ENCODE data around the gene THPO.
"Not testable (repeated sequence)": the region's sequence is repeated elsewhere in the genome, so short reads cannot be mapped to it uniquely, and the experiment has no call there.

THPO gene

DNA sequence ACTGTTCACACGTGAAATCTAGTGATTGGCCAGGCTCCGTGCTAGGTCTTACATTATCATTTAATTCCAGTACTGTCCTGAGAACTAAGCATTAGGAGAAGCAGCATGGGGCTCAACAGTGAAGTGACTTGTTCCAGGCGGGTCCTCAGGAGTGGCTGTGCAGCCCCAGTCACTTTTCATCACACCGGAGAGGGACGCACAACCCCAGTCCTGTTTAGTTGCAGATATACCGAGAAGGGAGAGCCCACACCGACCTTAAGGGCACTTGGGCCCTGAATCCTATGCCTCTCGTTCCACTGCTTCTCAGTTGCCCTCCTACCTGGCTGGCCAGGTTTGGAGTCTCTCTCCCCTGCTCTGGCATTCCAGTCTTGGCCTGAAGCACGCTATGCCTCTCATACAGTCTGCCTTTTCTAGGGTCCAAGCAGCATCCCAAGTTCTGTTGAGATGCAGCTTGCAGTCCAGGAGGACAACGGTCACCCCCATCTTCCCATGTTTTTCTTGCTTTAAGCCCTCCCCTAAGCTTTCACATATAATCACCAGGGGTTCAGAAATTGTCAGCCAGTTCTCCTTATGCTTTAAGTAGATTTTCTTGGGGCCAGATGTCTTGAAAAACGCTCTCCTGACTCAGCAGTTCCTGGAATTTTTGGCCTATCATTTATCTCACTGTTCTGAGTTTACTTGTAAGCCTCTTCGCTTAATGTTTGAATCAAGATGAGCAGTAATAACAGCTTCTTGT, 30.5 kb downstream of the THPO start:
- DNase-seq: no peak

DNA sequence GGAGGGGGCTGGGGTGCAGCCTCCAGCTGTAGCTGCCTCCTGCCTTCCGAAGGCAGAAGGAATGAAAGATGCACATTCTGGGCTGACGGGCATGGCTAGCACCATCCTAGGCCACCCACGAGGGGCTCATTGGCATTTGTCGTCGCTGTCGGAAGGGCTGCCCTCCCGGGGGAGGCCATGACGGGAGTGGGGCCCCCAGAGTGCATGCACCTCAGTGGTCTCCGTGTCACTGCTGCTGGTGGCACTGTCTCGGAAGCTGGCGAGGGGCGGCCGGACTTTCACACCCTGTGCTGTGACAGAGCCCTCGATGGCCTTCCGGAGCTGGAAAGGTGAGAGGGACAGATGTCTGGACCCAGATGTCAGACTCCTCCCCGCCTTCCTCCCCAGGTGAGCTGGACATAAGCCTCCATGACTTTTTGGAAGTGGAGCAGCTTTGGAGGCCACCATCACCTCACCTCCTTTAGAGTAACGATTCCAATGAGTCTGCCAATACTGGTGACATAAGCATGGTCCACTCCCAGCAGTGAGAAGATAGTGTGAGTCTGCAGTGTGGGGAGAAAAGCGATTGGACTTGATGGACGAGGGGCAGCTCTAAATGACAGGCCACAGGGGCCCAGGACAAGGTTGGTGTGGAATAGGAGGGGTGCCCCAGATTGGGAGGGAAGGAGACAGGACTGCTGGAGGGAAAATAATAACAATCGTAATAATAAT, 31.4 kb downstream of the THPO start:
- no peak for DNase-seq

DNA sequence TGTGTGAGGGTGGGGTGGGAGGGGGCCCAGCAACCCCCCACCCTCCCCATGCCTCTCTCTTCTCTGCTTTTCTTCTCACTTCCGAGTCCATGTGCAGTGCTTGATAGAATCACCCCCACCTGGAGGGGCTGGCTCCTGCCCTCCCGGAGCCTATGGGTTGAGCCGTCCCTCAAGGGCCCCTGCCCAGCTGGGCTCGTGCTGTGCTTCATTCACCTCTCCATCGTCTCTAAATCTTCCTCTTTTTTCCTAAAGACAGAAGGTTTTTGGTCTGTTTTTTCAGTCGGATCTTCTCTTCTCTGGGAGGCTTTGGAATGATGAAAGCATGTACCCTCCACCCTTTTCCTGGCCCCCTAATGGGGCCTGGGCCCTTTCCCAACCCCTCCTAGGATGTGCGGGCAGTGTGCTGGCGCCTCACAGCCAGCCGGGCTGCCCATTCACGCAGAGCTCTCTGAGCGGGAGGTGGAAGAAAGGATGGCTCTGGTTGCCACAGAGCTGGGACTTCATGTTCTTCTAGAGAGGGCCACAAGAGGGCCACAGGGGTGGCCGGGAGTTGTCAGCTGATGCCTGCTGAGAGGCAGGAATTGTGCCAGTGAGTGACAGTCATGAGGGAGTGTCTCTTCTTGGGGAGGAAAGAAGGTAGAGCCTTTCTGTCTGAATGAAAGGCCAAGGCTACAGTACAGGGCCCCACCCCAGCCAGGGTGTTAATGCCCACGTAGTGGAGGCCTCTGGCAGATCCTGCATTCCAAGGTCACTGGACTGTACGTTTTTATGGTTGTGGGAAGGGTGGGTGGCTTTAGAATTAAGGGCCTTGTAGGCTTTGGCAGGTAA, 32.5 kb downstream of the THPO start:
- no peak for DNase-seq

DNA sequence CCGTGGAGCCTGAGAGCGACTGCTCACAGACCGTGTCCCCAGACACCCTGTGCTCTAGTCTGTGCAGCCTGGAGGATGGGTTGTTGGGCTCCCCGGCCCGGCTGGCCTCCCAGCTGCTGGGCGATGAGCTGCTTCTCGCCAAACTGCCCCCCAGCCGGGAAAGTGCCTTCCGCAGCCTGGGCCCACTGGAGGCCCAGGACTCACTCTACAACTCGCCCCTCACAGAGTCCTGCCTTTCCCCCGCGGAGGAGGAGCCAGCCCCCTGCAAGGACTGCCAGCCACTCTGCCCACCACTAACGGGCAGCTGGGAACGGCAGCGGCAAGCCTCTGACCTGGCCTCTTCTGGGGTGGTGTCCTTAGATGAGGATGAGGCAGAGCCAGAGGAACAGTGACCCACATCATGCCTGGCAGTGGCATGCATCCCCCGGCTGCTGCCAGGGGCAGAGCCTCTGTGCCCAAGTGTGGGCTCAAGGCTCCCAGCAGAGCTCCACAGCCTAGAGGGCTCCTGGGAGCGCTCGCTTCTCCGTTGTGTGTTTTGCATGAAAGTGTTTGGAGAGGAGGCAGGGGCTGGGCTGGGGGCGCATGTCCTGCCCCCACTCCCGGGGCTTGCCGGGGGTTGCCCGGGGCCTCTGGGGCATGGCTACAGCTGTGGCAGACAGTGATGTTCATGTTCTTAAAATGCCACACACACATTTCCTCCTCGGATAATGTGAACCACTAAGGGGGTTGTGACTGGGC, 33.3 kb downstream of the THPO start:
- DNase-seq: no peak

DNA sequence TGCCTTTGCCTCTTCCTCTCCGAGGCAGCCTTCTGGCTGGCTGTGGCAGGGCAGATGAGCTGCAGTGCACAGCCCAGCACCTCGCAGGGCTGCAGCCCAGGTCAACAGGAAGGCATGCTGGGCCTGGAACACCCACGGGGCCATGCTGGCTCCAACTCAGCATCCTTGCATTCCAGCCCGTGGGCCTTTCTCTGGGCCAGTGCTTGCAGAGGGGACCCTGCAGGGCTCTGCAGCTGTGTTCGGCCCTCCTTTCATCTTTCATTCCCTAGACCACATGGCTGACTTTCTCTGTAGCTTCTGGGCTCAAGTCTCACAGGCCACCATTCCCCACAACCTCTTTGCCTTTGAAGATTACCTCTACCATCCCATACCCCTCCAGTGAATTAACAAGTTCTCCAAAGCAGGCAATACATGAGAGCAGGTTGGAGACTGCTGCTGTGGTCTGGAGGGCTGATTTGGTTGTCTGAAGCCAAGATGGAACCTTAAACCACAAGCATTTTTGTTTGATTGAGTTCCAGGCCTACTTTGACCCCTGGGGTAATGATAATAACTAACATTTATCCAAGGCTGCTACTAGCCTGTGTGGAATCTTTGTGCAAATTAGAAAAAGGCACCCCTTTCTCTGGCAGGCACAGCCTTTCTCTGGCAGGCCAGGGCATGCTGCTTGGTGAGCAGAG, 34.7 kb downstream of the THPO start:
- DNase-seq: no peak

DNA sequence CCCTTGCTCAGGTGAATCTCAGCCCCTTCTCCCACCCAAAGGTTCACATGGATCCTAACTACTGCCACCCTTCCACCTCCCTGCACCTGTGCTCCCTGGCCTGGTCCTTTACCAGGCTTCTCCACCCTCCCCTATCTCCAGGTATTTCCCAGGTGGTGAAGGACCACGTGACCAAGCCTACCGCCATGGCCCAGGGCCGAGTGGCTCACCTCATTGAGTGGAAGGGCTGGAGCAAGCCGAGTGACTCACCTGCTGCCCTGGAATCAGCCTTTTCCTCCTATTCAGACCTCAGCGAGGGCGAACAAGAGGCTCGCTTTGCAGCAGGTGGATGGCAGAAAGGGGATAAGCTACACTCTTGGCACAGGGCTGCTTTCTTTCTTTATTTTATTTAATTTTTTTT, 36.1 kb downstream of the THPO start:
- no peak for DNase-seq

DNA sequence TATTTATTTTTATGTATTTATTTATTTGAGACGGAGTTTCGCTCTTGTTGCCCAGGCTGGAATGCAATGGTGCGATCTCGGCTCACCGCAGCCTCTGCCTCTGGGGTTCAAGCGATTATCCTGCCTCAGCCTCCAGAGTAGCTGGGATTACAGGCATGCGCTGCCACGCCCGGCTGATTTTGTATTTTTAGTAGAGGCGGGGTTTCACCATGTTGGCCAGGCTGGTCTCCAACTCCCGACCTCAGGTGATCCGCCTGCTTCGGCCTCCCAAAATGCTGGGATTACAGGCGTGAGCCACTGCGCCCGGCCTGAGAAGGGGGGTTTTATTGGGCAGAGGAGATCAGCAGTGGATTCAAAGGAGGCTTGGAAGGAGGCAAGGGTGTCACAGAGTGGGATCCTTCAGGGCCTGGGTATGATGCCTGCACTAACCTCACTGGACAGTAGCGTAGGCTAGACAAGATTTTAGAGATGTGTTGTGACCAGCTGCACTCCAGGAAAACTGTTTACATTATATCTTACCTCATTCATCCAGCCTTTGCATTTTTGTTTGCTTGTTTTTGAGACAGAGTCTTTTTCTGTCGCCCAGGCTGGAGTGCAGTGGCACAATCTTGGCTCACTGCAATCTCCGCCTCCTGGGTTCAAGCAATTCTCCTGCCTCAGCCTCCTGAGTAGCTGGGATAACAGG, 38.4 kb downstream of the THPO start:
- DNase-seq: not testable (repeated sequence)

DNA sequence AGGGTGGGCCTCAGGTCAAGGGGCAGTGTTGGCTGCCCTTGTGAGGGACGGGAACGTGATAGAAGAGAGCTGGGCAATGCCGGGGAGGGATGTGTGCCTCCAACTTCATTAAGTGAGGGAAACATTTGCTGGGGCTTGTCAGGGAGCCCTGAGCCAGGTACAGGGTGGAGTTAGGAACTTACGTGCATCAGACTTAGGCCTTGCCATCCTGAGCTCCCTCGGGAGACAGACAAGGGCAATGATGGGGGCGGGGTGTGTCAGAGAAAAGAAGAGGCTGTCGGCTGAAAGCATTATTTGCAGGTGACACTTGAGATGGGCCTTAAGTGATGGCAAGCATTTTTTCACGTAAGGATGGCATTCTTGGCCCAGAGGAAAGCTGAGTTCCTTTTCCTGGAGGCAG, 39.0 kb downstream of the THPO start:
- no peak for DNase-seq

DNA sequence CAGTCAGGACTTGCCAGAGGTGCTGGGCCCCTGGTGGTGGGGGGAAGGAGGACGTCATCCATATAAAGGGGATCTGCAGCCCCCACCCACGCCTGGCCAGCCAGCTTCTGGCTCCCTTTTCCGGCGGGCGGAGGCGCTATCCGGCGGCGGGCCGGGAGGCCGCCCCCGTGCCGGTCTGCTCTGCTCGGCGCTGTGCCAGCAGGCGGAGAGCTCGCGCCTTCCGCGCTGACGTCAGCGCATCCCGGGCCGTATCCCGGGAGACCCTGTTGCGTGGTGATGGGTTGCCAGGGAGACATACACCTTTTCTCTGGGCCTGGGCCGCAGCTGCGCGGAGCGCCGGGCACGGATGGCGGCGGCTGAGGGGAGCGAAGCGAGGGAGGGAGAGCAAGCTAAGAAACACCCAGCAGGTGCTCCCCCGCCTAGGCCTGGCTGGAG, 39.5 kb downstream of the THPO start:
- no peak for DNase-seq

DNA sequence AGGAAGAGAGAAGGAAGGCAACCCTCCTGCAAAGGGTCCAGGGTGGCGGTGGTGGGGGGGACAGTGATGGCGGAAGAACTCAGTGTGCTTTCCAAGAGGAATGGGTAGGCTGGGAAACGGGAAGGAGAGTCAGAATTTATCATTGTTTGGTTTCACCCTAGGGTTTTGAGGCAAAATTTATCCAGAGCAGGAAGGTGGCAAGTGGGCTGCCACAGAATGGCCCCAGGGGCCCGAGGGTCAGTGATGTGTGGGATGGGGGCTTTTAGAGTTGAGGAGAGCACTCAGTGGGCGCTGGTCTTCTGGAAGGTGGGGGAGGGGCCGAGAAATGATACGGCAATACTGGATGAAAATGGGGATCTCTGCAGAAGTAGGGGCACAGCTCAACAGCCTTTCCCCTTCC, 40.0 kb downstream of the THPO start:
- DNase-seq: no peak

DNA sequence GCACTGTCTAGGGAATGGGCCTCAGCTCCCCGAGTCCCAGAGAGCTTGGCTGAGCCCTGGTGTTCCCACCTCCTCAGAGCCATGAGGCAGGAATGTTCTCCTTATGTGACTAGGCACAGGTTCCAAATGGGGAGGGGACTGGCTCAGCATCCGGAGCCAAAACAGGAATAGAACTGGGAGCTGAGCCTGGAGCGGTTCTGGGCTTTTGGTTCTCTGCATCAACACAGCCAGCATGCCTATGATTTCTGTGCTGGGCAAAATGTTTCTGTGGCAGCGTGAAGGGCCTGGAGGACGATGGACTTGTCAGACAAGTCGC, 40.6 kb downstream of the THPO start, which contains the start of gene FAM131A:
FAM131A (plus strand) TSS at position 202 of the 316 bp plus-strand sequence; CDS start at position 233, 31 bp downstream.
- no peak for DNase-seq

DNA sequence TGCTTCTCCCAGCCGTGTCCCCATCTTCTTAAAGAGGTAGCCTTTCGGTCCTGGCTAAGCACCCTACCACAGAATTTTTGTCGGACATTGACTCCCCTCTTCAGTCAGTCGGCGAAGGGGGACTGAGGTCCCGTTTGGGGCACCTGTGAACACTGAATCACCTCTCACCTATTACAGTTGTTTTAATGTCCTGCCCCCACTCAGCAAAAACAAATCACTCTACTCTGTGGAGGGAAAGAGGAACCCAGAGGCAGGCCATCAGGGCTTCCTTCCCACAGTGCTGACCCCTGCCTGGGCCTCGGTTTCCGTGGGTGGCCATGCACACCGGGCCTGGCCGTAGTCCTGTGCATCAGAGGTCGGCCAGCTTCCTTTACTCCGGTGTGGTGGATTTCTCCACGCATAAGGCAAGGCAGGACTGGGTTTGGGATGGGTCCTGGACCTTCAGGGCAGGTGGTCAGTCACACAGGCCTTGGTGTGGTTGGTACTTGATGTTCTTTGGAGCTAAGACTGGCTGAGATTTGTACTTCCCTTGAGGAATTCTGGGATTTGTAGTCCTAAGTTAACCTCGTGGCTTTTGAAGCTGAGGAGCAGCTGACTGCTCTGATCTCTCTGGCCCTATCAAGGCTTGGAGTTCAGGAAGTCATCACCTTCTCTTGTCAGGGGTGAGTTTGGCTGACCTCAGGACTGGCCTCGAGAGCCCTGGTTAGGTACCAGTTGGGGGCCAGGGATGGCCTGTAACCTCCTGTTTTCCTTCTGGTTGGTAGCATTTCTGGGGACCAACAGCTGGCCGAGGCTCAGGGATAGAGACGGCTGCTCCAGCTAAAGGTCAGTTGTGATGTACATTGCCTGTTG, 41.2 kb downstream of the THPO start:
- no peak for DNase-seq

DNA sequence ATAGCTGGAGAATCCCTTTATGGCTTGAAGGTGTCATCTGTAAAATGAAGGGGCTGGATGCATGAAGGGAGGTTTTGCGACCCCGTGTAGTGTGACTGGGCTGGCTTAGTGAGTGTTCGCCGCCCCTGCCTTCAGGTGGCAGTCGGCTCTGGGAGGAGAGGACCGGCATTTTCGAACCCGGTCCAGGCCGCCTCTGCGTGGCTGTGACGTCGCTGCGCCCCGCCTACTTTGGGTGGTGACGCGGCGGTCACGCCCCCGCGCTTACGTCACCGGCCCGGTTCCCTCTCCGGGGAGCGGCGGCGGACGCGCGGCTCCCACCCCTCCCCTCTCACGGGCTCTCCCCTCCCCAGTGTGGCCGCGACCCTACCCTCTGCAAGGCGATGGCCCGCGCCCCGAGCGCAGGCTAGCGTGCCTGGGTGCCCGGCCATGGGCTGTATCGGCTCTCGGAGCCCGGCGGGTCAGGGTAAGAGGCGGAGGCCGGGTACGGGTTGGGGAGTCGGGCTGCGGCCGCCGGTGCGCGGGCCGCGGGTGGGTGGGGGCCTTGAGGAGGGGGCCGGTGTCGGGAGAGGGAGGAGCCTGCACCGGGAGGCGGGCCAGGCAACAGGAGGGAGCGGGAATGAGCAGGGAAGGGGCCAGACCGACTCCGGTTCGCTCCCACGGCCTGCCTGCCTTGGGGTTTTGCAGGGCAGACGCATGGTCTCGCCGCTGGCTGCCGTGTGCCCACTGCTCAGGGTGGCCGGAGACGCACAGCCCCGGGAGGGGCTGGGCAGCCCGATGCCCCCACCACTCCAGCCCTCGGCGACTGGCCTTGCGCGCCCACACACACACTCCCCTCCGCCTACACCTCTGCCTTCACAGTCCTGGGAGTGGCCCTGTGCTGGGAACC, 42.1 kb downstream of the THPO start:
- peak; percentile 73 for DNase-seq

DNA sequence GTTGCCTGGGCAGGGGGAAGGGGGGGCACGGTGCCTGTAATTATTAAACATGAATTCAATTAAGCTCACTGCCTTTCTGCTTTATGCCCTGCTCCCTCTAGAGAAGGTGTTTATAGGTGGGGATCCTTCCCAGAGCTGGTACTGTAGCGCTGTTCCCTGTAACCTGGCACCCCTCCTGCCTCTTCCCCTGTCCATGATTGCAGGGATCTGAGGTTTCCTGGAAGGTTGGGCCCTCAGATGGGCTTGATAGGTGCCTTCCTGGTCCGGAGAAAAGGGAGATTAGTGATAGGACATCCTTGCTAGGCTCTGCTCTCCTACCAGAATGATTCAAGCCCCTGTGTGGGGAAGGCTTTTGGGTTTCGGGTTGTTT, 42.7 kb downstream of the THPO start:
- DNase-seq: no peak

DNA sequence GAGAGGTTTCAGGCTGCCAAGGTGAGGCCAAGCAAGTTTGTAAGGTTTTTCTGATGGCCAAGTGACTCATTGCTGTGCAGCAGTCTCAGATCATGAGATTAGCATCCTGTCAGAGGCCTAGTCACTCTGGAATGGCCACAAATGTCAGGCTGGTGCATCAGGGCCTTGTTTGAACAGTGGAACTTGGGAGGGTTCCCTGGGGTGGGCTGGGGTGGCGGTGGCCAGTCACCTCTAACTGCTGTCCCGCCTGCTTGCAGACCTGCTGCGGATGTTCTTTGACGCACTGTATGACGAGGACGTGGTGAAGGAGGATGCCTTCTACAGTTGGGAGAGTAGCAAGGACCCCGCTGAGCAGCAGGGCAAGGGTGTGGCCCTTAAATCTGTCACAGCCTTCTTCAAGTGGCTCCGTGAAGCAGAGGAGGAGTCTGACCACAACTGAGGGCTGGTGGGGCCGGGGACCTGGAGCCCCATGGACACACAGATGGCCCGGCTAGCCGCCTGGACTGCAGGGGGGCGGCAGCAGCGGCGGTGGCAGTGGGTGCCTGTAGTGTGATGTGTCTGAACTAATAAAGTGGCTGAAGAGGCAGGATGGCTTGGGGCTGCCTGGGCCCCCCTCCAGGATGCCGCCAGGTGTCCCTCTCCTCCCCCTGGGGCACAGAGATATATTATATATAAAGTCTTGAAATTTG, 43.4 kb downstream of the THPO start:
- peak; percentile 54 for DNase-seq

DNA sequence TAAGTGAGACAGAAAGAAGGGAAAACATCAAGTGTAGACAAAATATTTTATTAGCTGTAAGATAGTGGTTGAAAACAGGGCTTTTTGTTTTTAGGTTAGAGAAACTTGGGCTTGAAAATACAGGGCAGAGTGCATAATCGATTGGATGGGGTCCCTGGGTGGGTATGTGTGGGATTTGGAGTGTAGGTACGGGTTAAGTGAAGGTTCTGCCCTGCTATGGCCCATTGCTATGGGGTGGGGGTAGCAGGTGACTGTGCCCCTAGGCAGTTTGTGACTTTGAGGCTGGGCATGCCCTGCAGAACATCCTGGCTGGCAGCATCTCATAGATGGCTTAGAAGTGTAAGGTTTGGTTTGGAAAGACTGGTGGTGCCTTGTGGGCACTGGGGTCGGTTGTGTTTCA, 44.3 kb downstream of the THPO start:
- no peak for DNase-seq

DNA sequence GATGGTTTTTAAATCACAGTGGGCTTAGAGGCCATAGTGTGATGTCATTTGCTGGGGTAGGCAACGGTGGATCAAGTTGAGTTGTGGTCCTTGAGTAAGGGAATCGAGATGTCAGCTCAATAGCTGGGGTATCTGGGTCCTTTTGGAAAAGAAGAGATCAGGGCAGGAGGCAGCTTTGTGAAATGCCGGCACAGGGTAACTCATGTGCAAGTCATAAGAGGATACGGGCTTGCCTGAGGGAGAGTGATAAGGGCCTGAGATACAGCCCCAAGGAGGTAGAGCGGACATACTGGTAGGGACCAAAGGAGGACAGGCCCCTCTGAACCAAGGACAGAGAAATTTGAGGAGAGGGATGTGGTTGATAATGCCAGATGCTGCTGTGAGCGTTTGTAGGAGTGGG, 44.8 kb downstream of the THPO start:
- DNase-seq: no peak

DNA sequence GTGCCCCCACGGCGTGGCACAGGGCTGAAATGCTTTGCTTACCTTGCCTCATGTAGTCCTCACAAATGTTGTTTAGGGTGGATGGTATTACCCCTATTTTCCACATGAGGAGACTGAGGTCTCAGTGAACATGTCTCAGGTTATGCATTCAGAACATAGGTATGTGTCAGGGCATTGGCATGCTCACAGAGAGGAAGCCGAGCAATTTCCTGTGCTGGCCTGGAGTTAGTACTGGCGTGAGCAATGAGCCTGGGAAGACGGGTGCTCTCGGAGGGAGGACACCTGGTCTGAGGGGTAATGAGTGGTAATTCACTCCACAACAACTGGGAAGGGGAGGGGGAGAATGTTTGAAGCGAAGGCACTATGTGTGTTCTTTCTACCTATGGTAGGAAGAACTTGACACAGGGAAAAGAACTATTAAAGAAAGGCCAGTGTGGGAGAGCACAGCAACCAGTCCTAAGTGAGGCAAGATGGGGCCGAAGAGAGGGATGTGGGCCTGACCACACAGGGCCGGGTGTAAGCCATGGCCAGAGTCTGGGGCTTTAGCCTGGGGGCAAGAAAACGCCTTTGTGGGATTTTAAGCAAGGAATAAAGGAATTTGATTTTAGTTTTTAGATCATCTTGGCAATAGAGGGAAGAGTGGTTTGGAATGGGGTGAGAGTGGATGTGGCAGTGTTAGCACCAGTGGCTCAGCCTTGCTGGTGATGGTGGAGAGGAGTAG, 45.5 kb downstream of the THPO start:
- DNase-seq: no peak

DNA sequence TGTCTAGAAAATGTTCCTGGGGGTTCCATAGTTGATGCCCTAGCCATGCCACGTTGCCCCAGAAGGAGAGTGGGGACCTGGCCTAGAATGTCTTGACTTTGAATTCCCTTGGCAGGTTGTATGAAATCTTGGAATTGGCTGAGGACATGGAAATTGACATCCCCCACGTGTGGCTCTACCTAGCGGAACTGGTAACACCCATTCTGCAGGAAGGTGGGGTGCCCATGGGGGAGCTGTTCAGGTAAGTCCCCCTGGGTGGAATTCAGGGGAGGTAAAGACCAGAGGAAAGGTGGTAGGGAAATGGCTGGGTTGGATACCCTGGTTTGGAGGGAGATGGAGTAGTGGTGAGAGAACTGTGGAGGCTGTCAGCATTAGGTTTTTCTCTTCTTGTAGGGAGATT, 49.5 kb downstream of the THPO start:
- DNase-seq: no peak

Data from CD4-positive, alpha-beta T cell treated with Interleukin-4 for 4 hours (primary cell).